HG03520 (cell line): Measurements from ENCODE around the gene MTA1.

Experiments used
- ATAC-seq: cut with Tn5 transposase; IDR thresholded peaks from one replicate; pipeline ENCODE4 v1.9.1; 2021; ENCODE audit warnings: mild to moderate bottlenecking, moderate library complexity; ENCODE audit not compliant: unreplicated experiment

Gene MTA1

DNA sequence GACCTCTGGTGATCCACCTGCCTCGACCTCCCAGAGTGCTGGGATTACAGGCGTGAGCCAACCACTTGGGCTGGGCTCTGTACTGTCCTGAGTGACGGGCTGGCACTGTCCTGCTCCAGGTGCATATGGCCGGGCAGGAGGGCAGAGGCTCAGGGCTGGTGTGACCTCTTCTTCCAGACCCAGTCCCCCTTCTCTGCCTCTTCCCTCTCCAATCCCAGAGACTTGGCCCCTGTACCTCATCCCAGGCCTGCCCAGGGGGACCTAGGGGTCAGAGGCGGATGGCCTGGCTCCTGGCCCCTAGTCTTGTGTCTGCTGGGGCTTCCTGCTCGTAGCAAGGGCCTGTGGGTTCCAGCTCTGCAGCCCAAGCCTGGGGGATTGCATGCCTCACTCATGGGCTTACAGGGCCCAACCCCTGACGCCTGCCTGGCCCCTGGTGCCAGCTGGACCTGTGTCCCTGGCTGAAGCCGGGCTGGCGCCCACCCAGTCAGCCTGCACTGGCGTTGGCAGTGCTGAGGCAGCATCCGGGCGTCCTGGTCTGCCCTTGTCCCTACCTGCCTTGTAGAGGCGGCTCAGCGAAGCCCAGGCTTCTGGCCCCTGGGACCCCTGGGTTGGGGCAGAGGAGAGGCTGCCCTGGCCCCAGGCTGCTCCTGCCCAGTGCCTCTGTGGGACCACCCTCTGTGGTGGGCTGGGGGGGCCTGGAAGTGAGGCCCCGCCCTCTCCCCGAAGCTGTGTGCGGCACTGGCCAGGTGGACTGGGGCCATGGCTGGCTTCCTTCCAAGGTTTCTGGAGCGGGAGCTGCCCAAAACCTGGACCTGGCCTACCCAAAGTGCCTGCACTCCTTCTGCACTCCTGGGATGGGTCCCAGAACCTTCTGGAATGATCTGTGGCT is 75.7 kb downstream of the MTA1 start:
- ATAC-seq: no peak

DNA sequence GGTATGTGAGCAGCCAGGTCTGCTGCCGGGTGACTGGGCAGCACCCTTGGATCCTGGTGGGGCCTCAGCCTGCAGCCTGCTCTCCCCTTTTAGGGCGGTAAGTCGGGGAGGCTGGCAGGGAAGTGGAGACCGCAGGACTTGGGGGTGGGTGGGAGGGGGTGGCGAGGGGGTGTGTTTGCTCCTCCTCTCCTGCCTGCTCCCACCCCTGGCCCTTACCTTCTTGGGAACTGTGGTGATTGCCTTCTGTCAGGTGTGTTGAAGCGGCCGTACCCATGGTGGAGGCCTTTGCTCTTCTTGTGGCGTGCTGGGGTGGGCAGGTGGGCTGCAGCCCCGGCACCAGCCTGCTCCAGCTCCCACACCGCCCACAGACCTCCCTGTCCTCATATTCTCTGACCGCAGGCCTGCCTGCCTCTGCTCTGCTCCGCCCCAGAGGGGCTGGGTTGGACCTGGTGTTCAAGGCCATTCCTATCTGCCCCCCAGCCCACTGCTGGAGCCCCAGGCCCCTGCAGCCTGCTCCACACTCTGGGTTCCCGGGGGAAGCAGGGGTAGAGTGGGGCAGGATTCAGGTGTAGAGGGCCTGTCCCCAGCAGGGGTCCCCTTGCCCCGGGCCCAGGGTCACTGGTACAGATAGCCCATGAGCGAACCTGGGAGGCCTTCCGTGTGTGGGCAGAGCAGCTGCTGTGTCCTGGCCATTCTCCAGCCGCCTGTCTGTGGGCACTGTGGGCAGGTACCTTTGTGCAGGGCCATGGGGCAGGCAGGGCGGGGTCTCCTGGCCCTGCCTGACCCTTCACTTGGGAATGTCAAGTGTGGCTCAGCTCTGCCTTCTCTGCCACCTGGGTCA is 76.6 kb downstream of the MTA1 start:
- no peak for ATAC-seq

DNA sequence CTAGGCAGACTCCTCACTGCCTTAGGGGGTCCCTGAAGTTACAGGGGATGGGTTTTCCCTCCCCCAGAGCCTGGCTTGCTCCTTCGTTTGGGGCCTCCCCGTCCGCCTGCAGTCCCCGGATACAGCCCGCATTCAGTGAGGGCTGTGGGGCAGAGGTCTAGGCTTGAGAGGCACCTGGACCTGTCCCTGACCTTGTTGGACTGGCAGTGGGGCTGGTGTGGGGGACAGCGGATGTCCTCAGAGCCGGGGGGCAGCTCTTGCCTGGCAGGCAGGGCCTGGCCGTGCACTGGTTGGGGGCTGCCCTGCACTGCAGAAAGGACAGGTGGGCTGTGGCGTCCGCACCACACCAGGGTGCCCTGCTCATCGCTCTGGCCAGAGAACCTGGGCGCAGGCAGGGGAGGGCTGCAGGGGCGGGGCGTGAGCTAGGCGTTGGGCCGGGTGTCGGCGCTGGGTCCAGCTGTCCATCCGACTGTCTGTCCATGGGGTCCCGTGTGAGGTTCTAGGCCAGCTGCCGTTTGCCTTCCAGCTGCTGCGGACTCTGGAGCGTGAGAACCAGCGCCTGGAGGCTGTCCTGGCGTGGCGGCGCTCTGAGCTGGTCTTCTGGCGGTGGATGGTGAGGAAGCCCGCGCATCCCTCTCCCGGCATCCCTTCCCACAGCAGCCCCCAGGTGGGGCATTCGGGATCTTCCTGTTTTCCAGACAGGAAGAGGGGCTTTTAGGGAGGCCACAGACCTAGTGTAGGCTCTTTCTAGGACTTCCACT is 77.4 kb downstream of the MTA1 start:
- ATAC-seq: no peak

DNA sequence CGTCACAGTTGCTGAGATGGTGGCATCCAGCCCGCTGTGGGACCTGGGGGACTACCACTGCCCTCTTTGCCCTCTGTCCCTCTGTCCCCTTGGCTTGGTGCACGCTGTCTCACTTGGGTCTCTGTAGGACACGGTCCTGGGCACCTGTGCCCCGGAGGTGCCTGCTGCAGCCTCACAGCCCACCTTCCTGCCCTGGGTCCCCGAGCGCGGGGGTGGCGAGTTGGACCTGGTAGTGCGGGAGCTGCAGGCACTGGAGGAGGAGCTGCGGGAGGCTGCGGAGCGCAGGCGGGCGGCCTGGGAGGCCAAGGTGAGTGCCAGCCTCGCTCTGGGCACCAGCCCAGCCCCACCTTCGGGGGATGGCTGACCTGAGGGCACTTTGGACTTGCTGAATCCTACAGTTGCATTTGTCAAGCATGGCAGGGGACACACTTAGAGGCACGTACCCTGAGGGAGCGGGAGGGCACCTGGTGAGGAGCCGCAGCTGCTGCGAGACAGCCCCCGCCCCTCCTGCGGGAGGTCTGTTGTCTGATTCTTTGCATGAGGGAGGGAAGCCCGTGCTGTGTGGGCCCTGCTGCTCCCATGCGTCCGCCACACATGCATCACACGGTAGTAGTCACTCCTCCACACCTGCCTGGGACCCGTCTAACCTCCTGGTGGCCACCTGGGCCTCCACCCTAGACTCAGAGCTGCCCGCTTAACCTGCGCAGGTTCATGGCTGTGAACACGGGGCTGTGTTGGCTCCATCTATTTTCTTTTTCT is 78.2 kb downstream of the MTA1 start:
- no peak for ATAC-seq

DNA sequence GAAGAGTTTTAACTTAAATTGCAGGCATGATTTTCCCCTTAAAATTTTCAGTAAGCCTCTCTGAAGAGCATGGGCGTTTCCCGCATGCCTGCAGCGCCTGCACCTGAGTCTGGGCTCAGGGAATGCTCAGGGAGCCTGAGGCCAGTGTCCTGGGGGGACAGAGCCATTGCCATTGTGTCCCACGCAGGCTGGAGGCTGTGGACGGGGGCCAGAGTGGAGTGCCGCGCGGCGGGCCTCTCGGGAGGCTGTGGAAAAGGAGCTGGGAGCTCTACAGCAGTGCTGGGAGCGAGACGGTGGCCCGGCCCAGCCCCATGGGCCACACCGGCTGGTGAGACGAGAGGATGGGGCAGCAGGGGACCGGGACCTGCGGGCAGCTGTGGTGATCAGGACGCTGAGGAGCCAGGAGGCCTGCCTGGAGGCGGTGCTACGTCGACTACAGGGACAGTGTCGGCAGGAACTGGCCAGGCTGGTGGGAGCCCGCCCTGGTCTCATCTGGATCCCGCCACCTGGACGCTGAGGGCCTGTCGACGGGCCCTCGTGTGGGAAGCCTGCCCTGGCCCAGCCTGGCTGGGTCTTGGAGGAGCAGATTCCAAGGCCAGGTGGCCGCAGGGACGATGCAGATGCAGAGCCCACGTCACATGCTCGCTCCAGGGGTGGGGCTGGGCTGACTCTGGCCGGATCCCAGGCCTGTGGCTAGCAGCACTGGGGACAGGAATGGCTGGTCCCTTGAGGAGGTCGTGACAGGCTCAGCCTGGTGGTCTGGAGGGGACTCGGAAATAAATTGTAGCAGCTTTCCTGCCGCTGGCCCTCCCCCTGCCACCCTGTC is 79.0 kb downstream of the MTA1 start:
- ATAC-seq: no peak

DNA sequence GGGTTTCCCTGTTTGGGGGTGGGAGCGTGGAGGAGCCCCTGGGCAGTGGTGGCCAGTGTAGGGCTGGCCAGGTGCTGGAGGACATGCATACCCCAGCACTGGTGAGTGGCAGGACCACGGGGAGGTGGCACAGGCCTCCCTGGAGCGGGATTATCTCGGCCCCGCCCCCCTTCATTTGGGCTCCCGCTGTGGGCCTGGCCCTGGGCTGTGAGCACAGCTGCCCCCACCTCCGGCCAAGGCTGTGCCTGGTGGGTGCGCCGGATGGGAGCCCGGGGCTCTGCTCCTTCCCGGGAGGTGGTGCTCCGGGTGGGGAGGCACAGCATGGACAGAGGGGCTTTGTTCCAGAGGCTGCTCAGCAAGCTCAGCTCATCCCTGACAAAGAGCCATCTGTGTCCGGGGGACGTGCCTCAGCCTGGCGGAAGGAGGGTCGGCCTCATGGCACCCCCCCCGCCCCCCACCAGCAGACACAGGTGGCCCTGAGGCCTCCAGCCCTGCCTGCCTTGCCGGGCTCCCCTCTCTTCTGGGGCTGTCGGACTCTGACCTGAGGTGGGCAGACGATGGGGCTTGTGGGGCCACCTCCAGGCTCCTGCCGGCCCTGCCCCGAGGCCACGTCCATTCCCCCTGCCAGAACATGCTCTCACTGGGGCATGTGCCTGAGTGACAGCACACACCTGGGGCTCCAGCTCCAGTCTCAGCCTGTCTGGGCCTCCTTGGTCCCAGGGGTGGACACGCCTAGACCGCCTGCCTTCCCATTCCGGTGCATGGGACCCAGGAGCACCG is 79.8 kb downstream of the MTA1 start:
- ATAC-seq: no peak

DNA sequence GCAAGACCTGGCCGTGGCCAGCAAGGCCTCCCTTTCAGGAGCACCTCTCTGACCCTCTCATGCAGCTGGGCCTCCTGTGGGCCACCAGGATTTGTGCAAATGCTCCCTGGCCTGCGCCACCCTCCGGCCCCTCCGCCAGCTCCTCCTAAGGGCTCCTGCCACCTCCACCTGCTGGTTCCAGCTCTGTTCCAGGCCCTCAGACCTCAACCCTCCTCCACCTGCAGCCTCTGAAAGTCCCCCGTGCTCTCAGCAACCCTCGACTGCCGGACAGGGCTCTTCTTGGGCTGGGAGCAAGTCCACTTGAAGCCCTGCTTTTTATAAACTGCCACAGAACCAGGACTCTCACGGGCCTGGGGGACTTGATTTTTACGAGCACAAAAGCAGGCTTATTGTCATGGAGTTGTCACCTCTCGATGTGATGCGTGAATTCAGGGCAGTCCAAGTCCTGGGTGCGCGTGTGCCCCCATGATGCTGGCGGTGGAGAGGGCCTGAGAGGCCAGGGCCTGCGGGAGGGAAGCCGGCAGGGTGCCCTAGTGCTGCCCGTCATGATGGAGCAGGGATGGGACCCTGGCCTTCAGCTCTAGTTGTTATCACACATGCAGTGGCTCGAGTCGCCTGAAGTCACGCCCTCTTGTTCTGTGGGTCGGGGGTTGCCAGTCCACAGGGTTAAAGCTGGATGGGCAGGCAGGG is 80.6 kb downstream of the MTA1 start:
- no peak for ATAC-seq

DNA sequence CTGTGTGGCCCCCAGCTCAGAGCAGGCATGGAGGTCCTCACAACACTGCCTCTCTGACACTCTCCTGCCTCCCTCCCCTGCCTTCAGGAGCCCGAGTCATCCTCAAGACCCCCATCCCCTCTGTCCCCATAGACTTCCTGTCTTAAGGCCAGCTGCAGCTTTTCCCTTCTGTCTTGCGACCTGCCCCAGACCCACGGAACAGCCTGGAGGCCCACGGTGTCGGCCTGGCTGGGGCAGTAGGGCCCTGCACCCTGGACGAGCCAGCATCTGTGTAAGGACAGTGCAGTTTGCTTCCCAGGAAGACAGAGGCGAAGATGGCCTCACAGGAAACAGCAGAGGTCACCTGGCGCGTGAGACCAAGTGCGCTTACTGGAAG is 81.1 kb downstream of the MTA1 start:
- ATAC-seq: no peak

DNA sequence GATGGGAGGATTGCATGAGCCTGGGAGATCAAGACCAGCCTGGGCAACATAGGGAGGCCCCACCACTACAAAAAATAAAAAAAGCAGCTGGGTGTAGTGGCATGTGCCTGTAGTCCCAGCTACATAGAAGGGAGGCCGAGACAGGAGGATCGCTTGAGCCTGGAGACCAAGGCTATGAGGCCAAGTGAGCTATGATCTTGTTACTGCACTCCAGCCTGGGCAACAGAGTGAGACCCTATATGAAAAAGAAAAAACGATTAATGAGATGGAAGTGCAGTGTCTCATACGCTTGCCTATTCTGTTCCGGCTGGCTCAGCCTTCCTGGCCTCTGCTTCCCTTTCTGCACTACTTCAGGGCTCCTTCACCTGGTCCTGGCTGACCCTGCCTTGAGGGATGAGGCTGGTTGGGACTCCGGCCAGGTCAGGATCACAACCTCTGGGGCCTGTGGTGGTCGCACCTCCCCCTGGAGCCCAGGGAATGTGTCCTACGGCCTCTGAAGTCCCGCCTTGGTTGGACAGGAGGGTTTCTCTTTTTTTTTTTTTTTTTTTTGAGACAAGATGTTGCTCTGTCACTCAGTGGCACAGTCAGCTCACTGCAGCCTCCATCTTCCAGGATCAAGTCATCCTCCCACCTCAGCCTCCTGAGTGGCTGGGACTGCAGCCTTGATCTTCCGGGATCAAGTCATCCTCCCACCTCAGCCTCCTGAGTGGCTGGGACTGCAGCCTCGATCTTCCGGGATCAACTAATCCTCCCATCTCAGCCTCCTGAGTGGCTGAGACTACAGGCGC is 82.1 kb downstream of the MTA1 start:
- ATAC-seq: no peak

DNA sequence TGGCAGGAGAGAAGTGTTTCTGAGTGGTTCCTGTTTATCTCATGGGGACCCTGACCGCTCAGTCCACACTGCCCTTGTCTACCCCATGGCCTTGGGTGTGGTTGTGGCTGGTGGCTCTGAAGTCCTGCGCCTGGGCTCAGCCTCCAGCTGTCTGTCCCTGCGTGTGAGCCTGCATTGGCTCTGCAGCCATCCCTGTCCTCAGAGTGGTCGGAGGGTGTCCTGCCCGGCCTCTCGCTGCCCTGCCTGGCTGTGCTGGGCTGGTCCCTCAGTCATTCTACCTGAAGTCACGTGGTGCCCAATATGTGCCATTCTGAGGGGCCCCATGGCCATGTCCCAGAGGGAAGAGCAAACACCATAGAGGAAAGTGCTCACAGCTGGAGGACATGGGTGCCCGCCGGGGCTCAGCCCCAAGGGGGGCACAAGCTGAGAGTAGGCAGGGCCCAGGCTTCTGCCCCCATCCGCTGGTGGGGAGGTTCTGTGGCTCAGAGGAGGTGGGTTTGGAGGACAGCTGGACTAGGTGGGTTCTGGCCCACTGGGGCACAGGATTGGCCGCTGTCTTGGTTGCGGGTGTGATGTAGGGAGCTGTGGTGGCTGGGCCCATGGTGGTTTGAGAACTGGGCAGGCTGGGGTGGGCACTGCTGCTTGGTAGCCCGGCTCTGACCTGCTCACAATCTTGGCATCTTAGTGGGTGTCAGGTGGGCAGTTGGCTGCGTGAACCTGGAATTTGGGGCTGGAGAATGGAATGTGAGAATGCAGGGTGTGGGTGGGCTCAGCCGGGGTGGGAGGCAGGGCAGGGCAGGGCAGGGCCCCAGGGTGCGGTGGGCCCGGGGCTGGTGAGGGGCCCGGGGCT is 83.0 kb downstream of the MTA1 start:
- no peak for ATAC-seq

DNA sequence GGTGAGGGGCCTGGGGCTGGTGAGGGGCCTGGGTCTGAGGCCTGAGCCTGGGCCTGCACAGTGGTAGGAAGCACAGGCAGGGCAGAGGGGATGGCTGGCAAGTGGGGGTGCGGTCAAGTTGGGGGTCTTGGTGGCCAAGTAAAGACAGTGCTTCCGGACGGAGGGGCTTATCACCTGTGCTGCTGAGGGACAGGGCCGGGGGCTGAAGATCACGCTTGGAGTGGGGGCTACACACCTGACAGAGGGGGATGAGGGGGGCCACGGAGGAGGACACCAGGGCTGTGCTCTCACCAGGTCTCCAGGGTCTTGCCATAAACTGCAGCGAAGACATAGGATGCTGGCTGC is 83.6 kb downstream of the MTA1 start:
- no peak for ATAC-seq

DNA sequence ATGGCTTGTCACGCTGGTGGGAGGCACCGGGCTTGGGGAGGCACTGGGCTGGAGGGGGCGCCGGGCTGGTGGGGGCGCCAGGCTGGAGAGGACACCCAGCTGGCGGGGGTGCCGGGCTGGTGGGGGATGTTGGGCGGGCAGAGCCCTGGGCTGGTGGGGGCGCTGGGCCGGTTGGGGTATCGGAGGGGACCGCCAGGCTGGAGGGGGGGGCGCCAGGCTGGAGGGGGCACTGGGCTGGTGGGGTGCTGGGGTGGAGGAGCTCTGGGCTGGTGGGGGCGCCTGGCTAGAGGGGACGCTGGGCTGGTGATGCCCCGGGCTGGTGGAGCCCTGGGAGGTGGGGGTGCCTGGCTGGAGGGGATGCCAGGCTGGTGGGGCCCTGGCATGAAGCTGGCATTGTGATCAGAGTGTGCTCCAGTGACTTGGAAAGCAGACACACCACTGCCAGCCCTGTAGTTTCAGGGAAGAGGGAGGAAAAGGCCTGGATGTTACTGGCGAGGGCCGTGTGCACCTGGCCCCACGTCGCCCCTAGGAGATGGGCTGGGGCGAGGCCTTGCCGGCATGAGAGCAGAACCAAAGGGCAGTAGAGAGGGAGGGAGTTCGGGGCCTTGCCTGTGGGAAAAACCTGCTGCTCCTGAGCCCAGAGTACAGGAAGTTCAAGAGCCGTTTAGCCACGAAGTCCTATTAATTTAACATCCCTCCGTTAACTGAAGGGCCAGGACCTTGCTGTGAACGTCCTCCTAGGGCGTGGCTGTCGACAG is 84.5 kb downstream of the MTA1 start:
- no peak for ATAC-seq

DNA sequence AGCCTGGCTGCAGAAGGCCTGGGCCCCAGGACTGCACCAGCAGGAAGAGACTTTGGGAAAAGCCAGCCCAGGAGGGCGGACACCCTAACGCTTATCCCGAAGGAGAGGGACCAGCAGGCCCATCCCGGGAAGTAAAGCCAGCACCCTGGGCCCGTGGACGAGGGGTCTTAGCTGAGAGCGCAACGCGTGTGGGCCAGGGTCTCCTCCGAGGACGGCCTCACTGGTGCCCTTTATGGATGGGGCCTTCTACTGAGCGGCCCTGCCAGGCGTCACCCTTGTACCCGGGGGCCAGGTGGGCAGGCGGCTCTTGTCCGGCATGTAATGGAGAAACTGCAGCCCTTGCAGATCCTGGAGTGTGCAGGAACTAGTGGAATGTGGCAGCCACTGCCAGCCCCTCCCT is 85.5 kb downstream of the MTA1 start:
- no peak for ATAC-seq

DNA sequence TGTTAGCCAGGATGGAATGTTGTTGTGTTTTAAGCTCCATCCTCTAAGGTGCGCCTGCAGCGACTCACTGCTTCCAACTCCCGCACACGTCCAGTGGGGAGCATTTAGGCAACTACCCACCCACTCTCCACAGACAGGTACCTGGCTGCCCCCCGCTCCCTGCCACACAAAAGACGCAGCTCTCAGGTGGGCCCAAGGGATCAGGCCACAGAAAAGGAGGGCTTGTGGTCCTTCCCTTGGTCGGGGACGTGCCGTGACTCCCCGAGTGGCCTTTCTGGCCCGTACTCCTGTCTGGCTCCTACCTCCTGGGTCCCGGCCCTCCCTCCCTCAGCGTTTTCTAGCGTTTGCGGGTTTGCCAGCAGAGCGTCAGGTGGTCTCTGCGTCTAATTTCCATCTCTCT is 87.6 kb downstream of the MTA1 start:
- no peak for ATAC-seq

DNA sequence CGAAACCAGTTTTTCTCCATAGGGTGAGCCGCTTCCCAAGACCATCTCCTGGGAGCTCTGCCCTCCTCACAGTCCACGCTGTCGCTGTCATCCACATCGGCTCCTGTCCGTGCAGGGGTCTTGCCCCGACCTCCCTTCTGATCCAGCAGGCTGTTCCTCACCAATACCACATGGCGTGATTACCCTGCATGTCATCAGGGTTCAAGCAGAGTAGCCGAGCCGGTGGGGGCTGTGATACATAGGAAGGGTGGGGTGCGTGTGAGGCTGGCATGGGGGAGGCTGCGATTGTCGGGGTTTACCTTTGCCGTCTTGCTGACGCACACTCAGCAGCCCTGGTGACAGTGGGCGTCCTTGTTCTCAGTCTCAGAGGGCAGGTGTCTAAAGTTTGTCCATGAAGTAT is 88.4 kb downstream of the MTA1 start:
- no peak for ATAC-seq

DNA sequence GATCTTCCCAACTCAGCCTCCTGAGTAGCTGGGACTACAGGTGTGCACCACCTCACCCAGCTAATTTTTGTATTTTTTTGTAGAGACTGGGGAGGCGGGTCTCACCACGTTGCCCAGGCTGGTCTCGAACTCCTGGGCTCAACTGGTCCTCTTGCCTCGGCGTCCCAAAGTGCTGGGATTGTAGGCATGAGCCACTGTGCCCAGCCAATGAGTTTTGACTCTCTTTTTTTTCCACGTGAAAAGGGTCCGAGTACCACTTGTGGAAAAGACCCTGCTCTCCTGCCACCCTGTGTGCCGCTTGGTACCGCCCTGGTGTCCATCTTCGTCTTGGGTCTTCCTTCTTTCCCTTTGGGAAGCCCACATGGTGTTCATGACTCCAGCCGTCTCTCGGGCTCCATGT is 89.0 kb downstream of the MTA1 start:
- ATAC-seq: no peak
